ENCODE measurements around the gene COL23A1.

- TF ChIP-seq CTCF (IDR thresholded peaks at IDR 0.05; ENCODE audit: poor library complexity) (no peak), EZH2 (IDR thresholded peaks at IDR 0.05; ENCODE audit: borderline replicate concordance) (no peak), EZH2phosphoT487 (IDR thresholded peaks at IDR 0.05; ENCODE audit: low read depth, severe bottlenecking, unreplicated experiment) (no peak)
Measured at GRCh38 chr5:178515776-178516503, 74.3 kb downstream of the COL23A1 start.

Data from hepatocyte (in vitro differentiated cells).